Astrocyte of the cerebellum (primary cell): Measurements from ENCODE around the gene ANXA8L1.
"Not testable (repeated sequence)": the region's sequence is repeated elsewhere in the genome, so short reads cannot be mapped to it uniquely, and the experiment has no call there.

Experiments used
- DNase-seq: peaks from one replicate; pipeline ENCODE4 v3.0.0-alpha.2; 2011; ENCODE audit warnings: low read depth
- H3K4me3 ChIP-seq: 2 replicates; pipeline ENCODE4 v1.5.1; 2011; ENCODE audit warnings: mild to moderate bottlenecking, low read depth, low read length, moderate library complexity
- in situ Hi-C: cut with HindIII; loops from 2 replicates; pipeline ENCODE4 v1.10.0; 2017; ENCODE audit warnings: low sequenced_read_pairs

The ANXA8L1 gene

DNA sequence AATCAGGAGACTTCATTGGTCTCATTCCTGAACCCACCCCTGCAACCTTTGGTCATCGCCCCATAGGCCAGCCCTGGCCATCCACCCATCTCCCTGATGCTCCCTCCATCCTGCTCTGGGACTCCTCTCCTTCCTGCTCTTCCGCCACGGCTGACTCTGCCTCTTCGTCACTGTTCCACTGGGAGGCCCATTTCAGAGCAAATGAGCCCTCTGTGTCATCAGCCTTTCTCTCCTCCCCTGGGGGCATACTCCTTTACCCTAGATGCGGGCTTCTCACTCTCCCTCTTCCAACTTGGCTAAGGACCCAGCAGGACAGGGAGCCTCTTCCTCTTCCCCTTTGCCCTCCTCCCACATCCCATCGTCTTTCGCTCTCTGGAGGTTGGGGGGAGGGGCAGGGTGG, 42.7 kb downstream of the ANXA8L1 start:
- H3K4me3 ChIP-seq, DNase-seq, in situ Hi-C loops: not testable (repeated sequence)

DNA sequence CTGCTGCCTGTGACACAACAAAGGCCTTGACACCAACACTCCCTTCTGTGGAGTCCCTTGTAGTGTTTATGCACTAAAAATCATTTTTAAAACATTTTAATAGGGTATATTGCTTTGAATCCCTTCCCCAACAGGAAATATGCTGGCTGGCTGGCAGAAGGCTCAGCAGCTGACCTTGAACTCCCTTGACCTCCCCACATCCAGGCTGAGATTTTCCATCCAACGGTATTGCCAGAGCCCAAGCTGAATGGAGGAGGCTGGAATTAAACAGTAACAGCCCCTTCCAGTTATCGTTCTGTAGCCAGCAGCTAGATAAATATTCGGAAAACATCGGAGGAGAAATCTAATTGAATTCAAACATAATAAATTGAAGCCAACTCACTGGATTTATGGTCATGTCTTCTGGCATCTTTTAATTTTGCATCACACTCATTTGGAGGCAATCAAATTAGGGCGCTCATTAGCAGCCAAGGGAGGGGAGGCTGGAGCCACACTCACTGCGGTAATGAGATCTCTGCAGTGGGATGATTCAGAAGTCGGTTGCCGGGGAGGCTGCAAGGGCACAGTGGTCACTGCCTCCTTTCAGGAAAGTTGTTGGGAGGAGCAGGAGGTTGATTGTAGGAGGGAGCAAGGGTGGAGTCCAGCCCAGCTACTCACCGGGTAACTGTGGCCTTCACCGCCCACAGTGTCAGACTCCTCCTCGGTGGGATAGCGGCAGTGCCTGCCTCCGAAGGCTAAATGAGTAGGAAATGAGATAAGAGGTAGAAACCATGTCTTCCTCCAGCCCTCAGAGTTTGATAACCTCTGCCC, 44.2 kb downstream of the ANXA8L1 start:
- in situ Hi-C loops, H3K4me3 ChIP-seq, DNase-seq: not testable (repeated sequence)

DNA sequence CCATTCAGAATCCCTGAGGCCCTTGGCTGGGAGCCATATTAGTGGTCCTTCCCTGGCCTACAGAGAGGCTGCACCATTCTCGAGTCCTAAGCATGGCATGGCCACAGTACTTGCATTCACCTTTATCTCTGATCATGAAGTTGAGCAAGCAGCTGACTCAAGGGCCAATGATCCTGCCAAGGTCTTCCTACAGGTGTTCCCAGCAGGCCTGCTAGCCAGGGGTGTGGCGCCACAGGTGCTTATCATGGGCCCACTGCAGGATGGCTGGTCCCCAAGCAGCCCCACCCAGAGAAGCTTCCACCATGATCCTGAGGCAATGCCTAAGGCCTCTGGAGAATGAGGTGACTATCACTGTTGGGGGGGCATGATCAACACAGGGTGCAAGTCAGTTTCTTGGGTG, 48.0 kb downstream of the ANXA8L1 start:
- in situ Hi-C loops, H3K4me3 ChIP-seq, DNase-seq: not testable (repeated sequence)

DNA sequence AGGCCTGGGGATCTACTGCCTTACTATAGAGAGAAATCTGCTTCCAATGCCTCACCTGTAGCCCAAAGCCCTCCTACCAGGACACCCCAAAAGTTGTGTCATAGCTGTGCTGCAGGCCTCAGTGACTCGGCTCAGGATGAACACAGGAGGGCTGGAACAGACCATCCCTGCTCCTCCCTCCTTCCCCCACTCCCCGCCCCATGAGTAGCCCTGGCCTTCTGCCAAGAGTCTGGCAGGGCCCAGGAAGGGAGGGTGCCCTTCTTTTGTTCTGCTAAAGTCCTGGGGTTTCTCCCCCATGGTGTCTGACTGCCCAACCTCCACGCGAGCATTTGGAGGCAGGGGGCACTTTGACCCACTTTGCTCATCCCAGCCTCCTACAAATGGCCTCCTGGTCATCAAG, 65.4 kb downstream of the ANXA8L1 start:
- DNase-seq, in situ Hi-C loops, H3K4me3 ChIP-seq: not testable (repeated sequence)
